GM19438 (cell line): ENCODE results near the gene UGT2B17.
"Not testable (repeated sequence)": the region's sequence is repeated elsewhere in the genome, so short reads cannot be mapped to it uniquely, and the experiment has no call there.

ENCODE experiments used
- ATAC-seq: cut with Tn5 transposase; IDR thresholded peaks from one replicate; pipeline ENCODE4 v1.9.1; 2021; ENCODE audit warnings: low read depth; ENCODE audit not compliant: unreplicated experiment

UGT2B17 gene

GRCh38 chr4:68576272-68577125 lies at the start of gene UGT2B17:
TSS of gene UGT2B17 (minus strand) at chr4:68576322. CDS start at chr4:68568484, 7,838 bp downstream.
- peak; percentile 82 for ATAC-seq

DNA sequence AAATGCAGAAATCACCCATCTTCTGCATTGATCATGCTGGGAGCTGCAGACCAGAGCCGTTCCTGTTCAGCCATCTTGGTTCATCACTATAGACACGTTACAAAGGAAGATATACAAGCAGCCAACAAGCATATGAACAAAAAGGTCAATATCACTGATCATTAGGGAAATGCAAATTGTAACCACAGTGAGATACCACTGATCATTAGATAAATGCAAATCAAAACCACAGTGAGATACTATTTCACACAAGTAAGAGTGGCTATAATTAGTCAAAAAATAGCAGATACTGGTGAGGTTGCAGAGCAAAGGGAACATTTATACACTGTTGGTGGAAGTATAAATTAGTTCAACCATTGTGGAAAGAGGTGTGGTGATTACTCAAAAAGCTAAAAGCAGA lies 46.6 kb upstream of the UGT2B17 start:
- not testable (repeated sequence) for ATAC-seq

DNA sequence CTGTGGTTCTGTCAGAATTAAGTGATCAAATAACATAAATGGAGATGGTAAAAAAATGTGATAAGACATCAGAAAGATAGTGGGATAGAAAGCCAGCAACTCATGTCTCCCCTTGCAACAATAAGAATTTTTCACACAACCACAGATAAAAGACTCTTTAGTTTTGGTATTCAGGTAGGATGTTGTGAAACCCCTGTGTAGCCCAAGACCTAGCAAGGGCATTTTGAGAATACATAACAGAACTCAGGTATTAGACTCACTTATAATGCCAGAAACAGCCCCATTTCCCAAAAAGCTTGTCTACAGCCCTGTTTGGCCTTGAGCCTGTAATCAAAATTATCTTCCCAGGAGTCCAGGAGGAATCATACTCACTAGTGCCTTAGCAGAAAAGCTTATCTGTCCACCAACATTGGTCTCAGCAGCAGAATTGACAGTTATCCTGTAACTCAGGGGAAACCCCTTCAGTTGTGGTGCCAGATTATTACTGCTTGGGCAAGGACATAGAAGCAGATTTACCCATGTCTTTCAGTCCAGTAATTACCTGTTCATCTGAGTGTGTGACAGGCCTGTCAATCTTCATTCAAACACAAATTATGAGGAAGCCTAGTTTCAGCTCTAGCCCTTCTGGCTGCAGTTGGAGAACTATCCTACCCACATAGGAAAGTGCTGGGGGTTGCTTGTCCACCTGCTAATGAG lies 41.0 kb upstream of the UGT2B17 start:
- ATAC-seq = peak; percentile 74

DNA sequence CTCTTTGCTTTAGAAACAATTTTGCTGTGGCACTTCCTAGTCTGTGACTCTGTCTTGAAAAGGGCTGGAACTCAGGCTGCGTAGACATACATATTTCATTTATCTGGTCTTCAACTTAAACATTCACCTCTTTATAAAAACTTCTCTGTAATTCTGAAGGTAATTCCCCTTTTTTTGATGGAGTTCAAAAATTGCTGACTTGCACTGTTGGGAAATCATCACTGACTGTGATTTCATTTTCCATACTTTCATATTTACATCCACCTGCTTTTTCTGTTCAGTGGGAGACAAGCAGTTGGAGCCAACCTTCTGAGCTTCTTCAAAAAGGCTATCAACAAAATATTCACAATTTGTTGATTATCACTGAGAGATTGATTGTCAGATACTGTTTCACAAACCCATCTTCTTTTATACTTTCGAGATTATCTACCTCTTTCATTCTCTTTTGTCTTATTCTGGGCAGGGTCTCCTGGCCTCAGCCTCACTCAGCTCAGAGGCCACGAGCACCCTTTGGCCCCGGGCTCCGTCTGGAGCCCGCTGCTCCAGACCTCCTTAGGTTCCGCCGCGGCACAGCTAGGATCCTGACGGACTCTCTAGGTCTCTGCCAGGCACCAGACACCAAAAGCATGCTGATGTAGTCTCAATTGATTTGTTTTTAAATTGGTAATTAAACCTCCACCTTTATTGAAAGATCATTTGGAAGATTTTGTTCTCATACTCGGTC lies 39.7 kb upstream of the UGT2B17 start:
- ATAC-seq = no peak

- no peak for ATAC-seq
Measured at GRCh38 chr4:68613752-68614151, 37.6 kb upstream of the UGT2B17 start.

- no peak for ATAC-seq
Measured at GRCh38 chr4:68606240-68606639, 30.1 kb upstream of the UGT2B17 start.

- no peak for ATAC-seq
Measured at GRCh38 chr4:68599150-68599549, 23.0 kb upstream of the UGT2B17 start.

- ATAC-seq = no peak
Measured at GRCh38 chr4:68597482-68597881, 21.4 kb upstream of the UGT2B17 start.

DNA sequence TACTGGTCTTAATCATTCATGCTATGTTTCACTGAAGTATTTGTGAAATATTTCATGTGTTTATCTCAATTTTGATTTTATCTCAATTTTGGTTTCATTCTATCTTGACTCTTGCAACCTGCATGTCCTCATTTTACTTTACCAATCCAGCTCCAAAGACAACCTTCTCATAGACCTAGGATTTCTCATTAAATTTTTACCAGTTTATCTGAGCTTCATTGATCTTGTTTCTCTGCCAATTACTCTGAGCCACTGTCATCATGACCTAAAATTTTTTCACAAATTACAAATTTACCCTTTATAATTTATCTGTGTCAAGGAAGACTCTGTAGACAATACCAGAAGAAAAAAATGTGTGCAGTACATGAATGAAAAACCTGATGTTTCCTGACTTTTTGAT lies 18.6 kb upstream of the UGT2B17 start:
- no peak for ATAC-seq

GRCh38 chr4:68593112-68593511 lies 17.0 kb upstream of the UGT2B17 start:
- ATAC-seq = no peak

- peak; percentile 80 for ATAC-seq
Measured at GRCh38 chr4:68592673-68593072, 16.6 kb upstream of the UGT2B17 start.

DNA sequence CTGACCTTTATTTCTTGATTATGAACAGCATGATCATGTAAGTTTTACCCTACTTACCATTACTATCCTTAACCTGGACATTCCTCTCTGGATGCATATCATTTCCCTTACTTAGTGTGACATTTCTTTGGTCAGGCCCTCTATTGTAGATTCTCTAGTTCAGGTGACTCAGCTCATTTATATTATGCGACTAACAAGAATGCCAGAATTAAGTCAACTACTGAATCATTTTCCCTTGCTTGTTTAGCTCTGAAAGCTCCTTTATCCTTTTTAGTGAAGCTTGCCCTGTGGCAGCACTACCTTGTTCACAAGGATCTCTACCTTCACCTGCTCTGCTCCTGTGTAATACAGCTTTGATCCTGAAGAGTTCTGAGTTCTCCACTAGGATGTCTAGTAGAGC lies 15.1 kb upstream of the UGT2B17 start:
- ATAC-seq = no peak

DNA sequence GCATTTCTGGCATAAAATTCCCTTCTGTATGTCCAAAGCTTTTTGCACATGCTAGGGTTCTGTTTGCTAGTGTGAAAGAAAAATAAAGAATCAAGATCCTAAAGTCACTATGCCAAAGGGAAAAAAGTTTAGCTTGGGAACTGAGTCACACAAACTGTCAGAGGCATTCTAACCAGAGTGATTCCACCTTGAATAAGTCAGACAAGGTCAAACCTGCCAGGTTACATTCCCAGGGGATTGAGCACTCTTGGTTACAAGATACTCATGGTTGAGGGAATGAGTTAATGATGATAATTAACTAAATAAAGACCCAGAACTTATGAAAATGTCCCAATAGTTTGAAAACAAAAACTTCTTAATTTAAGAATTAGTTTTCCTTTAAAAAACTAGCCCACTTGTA lies 13.7 kb upstream of the UGT2B17 start:
- no peak for ATAC-seq

GRCh38 chr4:68582339-68582717 lies 6.2 kb upstream of the UGT2B17 start:
- no peak for ATAC-seq

- ATAC-seq = no peak
Measured at GRCh38 chr4:68581383-68582338, 5.5 kb upstream of the UGT2B17 start.

DNA sequence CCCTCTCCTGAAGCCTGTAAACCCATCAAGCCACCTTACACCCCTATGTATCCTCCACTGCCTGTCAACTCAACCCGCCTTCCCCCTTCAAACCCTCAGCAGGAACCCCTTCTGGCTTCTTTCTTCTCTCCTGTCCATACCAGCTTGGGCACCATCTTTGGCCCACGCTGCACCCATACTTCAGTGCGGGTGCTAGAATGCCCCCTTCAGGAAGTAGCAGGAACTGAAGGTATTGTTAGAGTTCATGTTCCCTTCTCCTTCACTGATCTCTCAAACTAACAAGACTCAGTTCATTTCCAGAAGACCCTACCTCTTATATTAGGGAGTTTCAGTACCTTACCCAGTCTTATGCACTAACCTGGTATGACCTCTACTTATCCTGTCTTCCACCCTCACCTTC lies 1.5 kb upstream of the UGT2B17 start:
- no peak for ATAC-seq

DNA sequence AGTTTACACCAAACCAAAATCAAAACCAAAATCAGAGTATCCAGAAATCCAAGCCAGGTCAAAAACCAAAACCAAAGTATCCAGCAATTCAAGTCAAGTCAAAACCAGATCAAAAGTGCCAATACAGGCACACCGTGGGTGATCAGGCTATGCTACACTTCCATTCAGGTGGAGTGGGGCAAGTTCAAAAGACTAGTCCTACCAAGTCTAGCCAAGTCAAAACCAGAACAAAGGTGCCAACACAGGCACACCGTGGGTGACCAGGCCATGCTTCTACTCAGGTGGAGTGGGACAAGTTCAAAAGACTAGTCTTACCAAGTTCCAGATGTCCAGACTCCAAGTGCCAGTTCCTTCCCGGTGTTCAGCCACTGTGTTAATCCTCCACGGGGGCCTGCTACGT lies 486 bp downstream of the UGT2B17 start:
- ATAC-seq = not testable (repeated sequence)

- no peak for ATAC-seq
Measured at GRCh38 chr4:68575081-68575480, 1.0 kb downstream of the UGT2B17 start.

- ATAC-seq = no peak
Measured at GRCh38 chr4:68572653-68573170, 3.4 kb downstream of the UGT2B17 start.

- ATAC-seq = peak; percentile 34
Measured at GRCh38 chr4:68570122-68570507, 6.0 kb downstream of the UGT2B17 start.
